Left hindlimb (tissue), 1 donor: ENCODE results near the gene ATP2C2.
A peak's percentile ranks its signal among the peaks of the same experiment; 100 is the strongest.
"Not testable (repeated sequence)": the region's sequence is repeated elsewhere in the genome, so short reads cannot be mapped to it uniquely, and the experiment has no call there.

ENCODE experiments used
- DNase-seq: peaks from one replicate; pipeline ENCODE4 v3.0.0-alpha.2; 2018

Gene ATP2C2

GRCh38 chr16:84369105-84369504, 767 bp downstream of the ATP2C2 start:
- no peak for DNase-seq

DNA sequence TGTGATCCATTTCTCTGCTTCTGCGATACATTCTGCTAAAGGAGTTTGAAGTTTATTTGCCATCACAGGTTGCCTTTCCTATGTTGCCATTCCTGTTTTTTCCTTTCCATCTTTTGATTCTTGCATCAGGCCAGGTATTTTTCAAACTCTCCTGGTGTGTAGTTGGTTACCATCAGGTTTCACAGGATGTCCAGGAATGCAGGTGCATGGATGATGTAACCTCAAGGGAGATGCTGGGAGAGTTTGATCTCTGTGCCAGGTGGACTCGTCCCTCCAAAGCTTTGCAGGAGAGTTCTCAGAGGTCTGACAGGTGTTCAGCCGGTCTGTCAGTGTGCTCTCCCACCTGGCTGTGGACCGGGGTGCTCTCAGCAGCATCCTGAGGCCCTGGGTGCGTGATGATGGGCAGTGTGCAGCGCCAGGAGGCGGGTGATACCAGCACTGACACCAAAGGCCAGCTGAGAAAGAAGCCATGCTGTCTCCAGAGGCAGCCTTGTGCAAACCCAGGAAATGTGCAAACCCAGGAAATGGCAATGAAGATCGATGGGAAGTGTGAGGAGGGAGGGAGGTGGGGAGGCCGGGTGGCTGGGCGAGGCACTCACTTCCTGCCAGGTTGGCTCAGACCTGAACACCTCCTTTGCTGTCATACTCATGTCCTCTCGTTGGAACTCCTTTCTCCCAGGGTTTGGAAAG, 1.7 kb downstream of the ATP2C2 start:
- no peak for DNase-seq

DNA sequence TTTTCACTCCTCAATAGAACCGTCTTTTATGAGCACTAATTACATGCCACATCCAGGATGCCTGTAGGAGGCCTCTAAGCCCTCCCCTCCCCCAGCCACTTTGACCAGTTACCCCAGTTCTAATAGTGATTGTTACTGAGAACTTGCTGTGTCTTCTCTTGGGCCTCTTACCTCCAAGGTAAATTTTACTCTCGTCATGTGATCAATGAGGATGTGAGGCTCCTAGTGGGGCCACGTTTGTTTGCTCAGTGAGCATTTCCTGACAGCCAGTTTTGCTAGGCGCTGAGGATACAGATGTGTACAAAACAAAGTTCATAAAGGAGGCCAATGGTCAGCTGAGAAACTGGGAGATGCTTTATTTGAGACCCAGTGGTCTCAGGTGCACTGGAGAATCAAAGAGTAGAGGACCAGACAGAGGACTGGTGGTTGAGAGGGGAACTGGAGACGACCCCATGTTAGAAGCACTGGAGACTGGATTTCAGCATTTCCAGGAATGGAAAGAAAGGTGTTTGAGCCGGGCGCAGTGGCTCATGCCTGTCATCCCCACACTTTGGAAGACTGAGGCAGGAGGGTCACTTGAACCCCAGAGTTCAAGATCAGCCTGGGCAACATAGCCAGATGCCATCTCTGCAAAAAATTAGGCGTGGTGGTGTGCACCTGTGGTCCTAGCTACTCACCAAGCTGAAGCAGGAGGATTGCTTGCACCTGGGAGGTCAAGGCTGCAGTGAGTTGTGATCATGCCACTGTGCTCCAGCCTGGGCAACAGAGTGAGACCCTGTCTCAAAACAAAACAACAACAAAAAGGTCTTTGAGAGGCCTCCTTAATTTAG, 2.6 kb downstream of the ATP2C2 start:
- no peak for DNase-seq

GRCh38 chr16:84371553-84371865, 3.2 kb downstream of the ATP2C2 start:
- DNase-seq, result no peak

DNA sequence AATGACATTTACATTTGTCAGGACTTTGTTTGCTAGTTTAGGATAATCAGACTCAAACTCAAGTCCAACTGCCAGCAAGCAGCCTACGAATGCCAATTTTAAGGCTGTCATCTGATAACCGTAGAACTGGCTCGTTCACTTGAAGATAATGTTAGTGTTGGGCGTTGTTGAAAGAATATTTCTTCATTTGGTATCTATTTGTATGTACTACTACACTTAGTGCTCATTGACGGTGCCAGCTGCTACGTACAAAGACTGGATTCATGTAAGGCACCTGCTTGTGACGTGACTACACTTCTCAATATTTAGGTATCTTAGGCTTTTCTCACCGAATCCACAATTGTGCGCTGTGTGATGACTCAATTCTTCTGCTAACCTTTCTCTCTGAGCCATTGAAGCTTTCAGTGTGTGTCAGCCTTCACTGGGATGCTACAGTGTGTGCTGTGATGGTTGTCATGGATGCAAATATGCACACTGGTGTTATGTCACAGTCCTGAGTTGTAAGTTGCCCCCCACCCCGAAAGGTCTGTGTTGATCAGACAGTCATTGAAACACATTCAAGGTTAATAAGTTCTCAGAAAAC, 5.7 kb downstream of the ATP2C2 start:
- DNase-seq, result no peak

DNA sequence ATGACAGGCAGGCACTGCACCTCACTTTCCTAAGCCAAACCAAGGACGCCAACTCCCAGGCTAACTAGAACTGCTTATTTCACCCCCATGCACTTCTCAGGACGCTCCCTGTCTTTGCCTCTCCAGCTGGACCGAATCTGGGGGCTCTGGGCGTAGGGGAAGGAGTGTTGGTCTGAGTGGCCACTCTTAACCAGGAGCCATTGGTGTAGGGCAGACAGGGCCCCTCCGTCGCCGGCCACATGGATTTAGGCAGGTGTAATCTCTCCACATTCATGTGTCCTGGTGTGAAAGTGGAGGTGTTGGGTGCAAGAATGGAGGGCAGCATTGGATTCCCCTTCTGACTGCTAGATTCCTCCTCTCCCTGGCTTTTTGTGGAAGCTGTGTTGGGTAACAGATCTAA, 9.8 kb downstream of the ATP2C2 start:
- no peak for DNase-seq

- DNase-seq, result no peak
These were observed 10.2 kb downstream of the ATP2C2 start for GRCh38 chr16:84378567-84378966.

GRCh38 chr16:84379008-84379708, 10.8 kb downstream of the ATP2C2 start:
- DNase-seq, result no peak

- DNase-seq, result no peak
These were observed 11.5 kb downstream of the ATP2C2 start for GRCh38 chr16:84379709-84380362.

- no peak for DNase-seq
These were observed 12.1 kb downstream of the ATP2C2 start for GRCh38 chr16:84380405-84380804.

DNA sequence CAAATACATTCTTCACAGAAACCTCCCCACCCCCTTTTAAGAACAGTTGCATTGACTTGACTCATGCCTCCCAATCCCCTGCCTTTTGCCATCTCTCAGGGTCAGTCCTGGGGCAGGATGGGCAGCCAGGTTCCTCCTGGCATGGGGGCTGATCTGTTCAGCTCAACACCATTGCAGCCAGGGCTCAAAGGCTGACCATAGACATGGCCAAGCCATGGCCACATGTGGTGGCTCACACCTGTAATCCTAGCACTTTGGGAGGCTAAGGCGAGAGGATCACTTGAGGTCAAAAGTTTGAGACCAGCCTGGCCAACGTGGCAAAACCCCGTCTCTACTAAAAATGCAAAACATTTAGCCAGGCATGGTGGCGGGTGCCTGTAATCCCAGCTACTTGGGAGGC, 14.1 kb downstream of the ATP2C2 start:
- no peak for DNase-seq

DNA sequence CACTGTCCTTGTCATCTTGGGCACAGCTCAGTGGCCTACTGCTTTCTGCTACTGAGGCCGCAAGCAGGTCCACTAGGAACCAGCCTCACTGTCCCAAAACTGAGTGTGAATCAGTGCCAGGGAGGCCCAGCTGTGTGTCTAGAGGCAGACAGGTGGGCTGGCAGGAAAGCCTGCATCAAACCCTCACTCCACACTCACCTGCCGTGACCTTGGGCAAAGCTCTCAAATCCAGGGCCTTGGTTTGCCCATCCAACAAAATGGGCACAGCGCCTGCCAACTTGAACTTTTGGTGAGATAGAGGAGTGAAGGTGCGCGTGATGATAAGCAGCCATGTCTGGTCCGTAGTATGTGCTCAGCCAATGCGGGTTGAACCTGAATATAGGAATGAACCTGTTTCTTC, 14.8 kb downstream of the ATP2C2 start:
- DNase-seq, result no peak

DNA sequence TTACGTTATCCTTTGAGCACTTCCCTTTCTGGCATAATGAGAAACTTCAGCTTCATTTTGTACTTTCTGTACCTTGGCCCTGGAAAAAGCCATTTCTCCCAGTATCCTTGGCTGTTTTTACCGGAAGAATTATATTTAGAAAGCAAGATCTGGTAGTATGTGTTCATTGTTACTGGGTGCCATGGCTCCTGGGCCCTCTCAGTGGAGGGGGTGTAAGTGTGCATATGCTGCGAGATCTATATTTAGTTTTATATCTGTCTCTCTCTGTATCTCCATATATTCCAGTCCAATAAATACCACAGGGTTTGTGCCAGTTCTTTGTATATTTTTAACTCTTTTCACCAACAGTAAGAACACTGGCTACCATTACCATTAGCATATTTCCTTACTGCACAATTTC, 17.7 kb downstream of the ATP2C2 start:
- no peak for DNase-seq

DNA sequence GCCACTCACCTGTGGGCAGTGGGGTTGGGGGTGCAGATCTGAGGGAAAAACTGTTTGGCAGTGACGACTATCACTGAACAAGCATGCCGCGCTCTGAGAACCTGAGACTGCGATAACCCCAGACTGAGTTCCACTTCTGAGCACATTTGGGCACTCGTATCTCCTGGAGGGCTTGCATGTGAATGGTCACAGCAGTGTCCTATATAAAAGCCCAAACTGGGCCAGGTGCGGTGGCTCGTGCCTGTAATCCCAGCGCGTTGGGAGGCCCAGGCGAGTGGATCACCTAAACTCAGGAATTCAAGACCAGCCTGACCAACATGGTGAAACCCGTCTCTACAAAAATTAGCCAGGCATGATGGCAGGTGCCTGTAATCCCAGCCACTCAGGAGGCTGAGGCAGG, 18.7 kb downstream of the ATP2C2 start:
- no peak for DNase-seq

DNA sequence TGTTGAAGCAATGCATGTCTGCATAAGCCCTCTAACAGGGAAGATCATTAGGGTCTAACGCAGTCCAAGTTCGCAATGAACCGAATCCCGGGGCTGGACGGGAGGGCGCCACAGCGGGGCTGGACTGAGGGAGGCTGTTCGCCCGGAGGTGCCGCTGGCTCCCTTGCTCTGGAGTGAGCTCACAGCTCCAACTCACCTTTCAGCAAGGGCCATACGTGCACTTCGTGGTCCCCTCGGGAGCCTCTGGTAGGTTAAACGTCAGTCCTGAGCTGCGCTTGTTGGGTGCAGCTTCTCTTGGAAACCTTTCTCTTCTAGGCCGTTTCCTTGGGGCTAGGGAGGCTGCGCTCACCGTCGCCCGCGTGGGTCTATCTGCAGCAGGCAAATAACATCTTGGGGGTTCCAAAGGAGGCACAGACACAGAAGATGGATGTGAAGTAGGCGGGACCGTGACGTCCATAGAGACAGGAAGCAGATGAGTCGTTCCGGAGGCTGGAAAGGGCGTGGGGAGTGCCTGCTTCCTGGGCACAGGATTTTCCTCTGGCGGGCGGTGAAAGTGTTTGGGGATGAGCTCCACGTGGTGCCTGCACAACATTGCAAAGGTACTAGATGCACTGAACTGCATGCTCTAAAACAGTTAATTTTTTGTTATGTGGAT, 21.9 kb downstream of the ATP2C2 start:
- DNase-seq, result no peak

DNA sequence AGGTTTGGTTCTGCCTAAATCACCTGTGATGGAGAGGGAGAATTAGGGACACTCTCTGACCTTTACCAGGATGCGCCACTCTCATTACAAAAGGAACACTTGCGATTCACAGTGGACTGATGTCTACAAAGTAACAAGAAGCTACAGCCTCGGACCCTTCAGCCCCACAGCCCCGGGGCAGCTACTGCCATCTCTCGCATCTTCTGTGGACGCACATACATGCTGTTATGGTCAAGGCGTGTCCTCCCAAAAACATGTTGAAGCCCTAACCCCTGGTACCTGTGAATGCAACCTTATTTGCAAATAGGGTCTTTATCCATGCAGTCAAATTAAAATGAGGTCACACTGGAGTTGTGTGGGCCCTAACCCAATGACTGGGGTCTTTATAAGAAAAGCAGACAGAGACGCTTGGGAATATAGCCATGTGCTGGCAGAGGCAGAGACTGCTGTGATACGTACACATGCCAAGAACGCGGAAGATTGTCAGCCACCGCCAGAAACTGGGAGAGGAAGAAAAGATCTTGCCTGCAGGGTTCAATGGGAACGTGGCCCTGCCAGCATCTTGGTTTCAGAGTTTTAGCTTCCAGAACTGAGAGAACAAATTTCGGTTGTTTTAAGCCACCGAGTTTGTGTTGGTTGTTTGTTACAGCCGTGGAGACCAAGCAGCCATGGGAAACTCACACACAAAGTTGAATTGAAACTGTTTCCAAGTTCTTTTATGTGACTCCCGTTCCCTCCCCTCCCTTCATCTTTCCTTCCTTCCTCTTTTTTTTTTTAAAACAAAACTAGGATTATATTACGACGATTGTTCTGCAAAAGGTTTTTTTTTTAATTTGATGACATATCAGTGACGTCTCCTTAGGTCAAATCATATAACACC, 23.1 kb downstream of the ATP2C2 start:
- DNase-seq, result peak; percentile 40

- no peak for DNase-seq
These were observed 23.7 kb downstream of the ATP2C2 start for GRCh38 chr16:84392031-84392360.

GRCh38 chr16:84396082-84396481, 27.7 kb downstream of the ATP2C2 start:
- not testable (repeated sequence) for DNase-seq

- DNase-seq, result no peak
These were observed 28.2 kb downstream of the ATP2C2 start for GRCh38 chr16:84396537-84397008.

DNA sequence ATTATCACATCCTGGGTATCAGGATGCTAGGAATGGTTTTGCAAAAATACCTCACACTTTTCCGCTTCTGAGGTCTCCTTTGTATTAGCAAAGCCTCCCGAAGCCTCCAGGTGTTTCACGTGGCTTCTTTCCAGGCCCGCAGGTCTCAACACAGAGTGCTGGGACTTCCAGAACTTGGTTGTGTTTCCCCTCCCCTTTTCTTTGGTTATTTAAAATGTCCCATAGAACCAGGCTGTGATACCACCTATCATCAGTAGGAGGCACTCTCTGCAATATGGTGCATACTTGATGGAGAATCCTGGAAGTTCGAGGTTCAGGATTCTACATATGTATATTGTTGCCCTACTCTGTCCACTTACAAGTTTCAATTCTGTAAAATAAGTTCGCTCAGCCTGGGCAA, 28.8 kb downstream of the ATP2C2 start:
- no peak for DNase-seq

DNA sequence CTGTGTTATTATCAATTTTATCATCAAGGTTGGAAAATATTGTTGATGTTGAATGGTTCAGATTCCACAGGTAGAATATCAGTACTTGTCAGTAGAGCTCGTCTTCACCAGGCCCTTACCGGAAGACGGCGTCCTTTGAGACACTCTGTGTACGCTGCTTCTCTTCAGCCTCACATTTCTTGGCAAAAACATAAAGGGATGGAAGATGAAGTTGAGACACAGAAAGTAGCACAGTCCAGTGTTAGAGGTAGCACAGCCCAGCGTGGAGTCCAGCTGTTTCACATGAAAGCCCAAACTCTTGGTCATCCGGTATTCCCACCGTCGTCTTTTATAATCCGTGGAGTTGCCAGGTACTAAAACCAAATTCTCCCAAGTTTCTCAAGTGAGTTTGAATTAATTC, 30.4 kb downstream of the ATP2C2 start:
- no peak for DNase-seq

DNA sequence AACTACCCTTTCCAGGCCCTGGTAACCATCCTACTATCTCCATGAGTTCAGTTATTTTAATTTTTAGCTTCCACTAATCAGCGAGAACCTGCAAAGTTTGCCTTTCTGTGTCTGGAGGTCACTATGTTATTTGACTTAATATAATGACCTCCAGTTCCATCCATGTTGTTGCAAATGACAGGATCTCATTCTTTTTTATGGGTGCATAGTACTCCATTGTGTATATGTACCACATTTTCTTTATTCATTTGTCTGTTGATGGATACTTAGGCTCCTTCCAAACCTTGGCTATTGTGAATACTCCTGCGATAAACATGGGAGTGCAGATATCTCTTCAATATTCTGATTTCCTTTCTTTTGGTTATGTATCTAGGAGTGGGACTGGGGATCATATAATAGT, 31.6 kb downstream of the ATP2C2 start:
- DNase-seq, result not testable (repeated sequence)
